NCI-H510A (cell line): ENCODE measurements around the gene PAPOLB.

Experiments
- DNase-seq: peaks from one replicate; lab custom pipeline; 2025; lab: John Stamatoyannopoulos, UW

PAPOLB gene

DNA sequence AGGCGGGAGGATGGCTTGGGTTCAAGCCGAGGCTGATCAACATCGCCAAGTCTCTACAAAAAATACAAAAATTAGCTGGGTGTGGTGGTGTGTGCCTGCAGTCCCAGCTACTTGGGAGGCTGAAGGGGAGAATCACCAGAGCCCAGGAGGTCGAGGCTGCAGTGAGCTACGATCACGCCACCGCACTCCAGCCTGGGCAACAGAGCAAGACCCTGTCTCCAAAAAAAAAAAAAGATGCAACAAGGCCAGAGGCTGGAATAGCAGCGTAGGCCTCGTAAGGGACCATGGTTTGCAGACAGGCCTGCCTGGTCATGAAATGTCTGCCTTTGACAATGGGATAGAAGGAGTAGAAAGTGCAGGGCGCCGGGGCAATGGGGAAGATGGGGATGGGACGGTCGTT is 20.0 kb downstream of the PAPOLB start:
- DNase-seq: no peak

- DNase-seq: no peak
Observed at GRCh38 chr7:4841007-4841784, 20.6 kb downstream of the PAPOLB start.

GRCh38 chr7:4840079-4840501 is 21.7 kb downstream of the PAPOLB start:
- no peak for DNase-seq

DNA sequence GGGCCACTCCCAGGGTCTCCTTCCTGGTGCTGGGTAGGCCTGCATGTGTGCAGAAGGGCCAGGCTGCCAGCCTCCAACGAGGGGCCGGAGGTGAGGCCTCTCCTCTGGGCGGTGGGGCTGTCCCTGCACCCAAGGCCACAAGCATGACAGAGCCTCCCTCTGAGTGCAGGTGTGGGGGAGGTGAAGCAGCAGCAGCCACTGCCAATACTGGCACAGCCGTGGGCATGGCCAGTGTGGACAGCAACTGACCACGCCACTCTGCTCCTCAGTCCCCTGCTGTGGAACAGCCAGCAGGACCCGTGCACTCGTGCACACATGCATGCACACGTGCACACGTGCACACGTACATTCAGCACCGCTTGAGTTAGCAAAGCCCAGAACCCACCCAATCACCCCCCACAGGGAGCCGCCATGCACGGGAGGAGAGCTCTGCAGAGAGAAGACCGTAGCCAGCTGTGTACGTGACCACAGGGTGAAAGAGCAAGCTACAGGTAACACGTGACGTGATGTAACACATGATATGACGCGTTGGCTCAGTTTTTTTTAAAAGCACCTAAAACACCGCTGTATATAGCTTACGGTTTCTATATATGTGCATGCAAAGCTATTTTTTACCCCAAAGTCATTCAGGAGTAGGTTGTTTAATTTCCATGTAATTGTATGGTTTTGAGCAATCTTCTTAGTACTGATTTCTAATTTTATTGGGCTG is 23.1 kb downstream of the PAPOLB start:
- no peak for DNase-seq

DNA sequence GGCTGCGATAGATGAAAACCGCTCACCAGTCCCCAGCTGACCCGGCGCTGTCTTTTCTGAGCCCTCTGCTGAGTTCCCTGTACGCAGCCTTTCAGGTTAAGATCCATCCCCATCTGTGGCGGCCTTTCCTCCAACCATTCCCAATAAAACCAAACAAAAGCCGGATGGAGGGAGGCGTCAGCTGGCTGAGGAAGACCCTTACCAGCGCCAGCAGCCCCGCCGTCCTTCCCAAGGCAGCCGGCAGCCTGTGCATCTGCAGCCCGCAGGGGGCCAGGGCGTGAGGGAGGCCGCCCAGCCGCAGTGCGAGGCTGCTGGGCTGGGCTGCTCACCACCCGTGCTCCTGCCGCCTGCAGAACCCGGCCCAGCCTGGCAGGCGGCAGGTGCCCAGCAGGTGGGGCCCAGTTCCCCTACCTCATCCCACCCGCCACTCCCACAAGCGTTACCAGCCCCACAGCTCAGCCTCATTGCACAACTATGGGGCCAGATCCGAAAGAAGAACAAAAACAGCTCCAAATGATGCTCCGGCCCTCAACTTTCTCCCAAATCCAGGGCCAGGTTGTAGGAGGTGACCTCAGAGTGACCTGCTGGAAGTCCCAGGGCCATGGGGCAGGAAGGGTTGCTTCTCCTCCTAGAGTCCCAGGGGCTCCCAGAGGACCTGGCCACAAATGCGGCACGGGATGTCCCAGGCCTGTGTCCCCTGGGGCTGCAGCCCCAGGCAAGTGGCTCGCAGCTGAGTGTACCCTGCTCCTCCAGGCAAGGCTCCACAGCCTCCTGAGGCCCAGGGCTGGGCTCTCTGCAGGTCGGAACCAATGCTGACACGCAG is 23.8 kb downstream of the PAPOLB start:
- DNase-seq: peak; percentile 7

- no peak for DNase-seq
Observed at GRCh38 chr7:4837041-4837802, 24.6 kb downstream of the PAPOLB start.

DNA sequence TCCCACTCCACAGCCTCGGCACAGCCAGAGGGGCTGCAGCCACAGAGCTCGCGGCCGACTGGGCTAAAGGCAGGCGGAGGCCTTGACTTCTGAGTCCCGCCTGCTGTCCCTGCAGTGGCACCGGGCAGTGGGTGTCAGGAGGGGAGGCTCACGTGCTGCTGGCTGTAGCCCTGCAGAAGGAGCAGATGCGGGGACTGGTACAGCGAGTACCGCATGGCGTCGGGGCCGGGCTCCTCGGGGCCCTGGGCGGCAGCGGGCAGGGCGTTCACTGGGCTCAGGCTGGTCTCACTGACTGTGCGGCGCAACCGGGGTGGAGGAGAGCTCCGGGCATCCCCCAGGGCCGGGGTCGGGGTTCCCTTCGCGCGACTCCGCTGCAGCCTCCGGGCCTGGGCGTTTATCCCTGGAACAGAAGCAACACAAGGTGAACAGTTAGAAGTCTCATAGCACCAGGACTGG is 25.6 kb downstream of the PAPOLB start:
- DNase-seq: no peak

DNA sequence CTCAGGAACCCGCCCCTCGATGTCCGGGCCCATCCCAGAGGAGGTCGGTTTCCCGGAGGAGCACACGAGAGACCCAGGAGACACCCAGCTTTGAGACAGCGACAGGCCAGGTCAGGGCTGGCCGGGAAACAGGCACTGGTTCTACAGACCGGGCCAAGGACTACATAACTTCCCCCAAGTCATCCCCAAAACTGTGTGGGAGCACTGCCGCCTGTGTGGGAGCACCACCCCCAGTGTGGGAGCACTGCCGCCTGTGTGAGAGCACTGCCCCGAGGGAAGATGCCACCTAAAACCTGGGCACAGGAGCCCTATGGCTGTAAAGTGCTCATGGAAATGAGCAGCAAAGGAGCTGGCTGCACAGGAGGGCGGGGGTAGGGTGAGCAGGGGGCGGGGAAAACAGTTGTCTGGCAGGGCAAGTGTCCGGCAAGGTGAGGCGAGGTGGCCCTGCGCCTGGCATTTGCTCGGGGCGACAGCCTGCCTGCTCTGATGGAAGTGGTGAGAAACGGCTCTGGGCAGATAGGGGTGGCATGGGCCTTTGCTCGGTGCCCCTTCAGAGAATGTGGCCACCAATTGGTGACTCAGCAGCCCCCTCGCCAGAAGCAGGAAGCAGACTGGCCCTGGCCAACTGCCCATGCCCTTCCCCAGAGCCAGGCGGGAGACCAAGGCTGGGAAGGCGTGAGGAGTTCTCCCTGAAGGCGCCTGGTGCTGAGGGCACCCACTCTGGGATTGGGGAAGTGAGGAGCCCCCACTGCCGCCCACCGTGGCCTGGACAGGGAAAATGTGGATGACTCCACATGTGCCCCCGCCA is 26.2 kb downstream of the PAPOLB start:
- no peak for DNase-seq

- no peak for DNase-seq
Observed at GRCh38 chr7:4834601-4835397, 27.0 kb downstream of the PAPOLB start.

DNA sequence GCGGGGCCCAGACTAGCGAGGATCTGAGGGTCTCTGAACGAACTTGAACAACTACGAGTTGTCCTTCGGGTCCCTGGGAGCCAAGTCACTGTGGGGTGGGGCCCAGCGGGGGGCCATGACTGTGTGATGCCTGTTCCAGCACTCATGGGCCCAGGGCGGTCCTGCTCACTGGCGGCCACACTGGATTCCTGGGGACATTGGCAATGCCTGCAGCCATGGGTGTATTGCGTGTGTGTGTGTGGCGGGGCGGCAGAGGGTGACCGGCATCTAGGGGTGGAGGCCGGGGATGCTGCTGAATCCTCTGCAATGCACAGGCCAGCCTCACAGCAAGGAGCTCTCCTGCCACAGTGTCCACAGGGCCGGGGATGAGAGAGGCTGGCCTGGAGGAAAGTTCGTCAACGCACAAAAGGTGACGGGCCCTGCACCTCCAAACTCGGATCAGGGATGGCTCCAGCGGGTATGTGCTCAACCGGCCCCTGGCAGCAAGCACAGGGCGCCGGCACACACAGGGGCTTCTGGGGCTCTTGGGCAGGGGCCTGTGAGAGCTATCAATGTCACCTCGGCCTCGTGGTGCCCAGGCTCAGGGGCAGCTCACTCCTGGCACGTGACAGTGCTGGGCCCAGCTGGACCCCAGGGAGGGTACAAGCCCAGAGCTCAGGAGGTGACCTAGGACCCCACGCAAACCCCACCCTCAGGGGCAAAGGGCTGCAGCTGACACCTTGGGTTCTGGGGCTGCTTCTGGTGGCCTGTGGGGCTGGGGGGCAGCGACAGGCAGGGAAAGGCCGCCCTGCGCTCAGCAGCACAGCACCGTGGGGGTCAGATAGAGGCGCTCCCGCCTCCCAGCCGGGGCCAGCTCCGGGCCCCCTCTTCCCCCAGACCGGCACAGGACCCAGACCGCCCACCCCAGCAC is 27.9 kb downstream of the PAPOLB start:
- DNase-seq: no peak

DNA sequence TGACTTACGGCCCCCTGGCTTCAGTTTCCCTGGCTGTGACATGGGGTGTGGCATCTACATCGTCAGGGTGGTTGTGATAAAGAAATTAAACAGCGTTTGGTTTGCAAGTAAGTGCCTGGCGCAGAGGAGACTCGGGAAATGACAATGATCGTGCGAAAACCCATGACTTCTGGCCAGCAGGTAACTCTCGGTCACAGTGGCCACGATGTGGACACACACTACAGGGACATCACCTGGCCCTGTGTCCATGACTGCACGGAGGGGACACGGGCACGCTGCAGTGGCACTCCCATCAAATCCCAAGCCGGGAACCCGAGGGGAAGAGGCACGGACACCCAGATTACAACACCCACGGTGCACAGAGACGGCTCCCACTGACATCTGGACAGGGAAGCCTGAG is 28.7 kb downstream of the PAPOLB start:
- DNase-seq: no peak

- DNase-seq: no peak
Observed at GRCh38 chr7:4832711-4833110, 29.1 kb downstream of the PAPOLB start.

DNA sequence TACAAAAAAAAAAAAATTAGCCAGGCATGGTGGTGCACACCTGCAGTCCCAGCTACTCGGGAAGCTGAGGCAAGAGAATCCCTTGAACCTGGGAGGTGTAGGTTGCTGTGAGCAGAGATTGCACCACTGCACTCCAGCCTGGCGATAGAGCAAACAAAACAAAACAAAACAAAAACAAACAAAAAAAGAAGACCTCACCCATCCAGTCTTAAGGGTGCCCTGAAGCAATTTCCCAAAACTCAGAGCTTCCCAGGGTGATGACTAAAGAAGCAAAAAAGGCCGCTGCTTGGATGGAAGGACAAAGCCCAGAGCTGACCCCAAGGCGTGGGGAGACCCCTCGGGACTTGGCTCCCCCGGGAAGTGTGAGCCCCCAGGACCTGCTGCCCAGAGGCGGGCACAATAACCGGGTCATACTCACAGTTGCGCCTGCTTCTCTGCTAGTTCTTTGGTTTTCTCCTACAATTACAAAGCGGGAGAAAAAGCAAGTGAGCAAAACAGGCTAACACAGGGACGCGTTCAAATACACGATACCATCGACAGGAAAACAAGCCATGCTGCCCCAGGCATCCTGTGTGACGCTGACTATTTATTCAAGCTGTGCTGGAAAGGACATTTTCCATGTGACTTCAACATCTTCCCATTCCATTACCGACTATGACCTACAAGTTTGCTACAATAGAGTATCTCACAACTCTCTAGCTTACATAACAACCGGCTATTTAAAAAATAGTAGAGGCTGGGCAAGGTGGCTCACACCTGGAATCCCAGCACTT is 29.9 kb downstream of the PAPOLB start:
- DNase-seq: no peak

- no peak for DNase-seq
Observed at GRCh38 chr7:4830176-4830575, 31.7 kb downstream of the PAPOLB start.

DNA sequence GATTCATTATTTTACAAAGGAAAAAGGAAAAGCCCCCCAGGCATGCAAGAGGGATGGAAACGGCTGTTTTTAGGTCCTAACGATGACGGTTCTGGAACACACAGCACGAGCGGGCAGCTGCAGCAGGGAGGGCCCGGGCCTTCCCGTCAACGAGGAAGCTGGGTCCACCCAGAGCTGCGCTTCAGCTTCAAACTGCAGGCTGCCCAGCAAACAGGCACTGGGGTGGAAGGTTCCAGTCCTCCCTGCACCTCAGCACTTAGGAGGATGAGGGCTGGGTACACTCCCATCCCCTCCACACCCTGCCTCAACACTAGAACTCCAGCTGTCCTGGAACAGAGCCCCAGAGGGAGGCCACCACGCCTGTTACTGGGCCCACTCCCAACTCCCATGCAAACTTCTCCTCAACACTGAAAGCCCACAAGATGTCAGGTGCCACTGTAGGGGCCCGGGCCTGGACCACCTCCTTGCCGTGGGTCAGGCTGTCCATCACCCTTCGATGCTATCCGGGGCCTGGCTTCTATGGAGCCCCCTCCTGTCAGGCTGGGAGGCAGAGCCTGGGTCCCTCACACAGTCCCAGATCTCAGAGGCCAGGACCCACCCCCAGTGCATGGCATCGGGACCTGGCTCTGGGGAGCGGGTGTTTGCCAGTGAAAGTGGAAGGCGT is 33.0 kb downstream of the PAPOLB start:
- no peak for DNase-seq

- no peak for DNase-seq
Observed at GRCh38 chr7:4825081-4825480, 36.7 kb downstream of the PAPOLB start.

GRCh38 chr7:4824120-4824775 is 37.6 kb downstream of the PAPOLB start:
- DNase-seq: no peak
